Nephron progenitor cell (in vitro differentiated cells): ENCODE data around the gene RPUSD2.

Experiments used
- DNase-seq: peaks from one replicate; pipeline ENCODE4 v3.0.0; 2021
- H3K27ac Mint-ChIP-seq: 2 replicates; pipeline ENCODE4 v1.8.0; 2021; ENCODE audit warnings: mild to moderate bottlenecking, moderate library complexity, mixed read lengths
- H3K27me3 Mint-ChIP-seq: 2 replicates; pipeline ENCODE4 v1.8.0; 2021; ENCODE audit warnings: mild to moderate bottlenecking, low read depth, mixed read lengths; ENCODE audit not compliant: poor library complexity
- H3K36me3 Mint-ChIP-seq: 2 replicates; pipeline ENCODE4 v1.8.0; 2021; ENCODE audit warnings: low read depth, mixed read lengths
- H3K4me1 Mint-ChIP-seq: 2 replicates; pipeline ENCODE4 v1.8.0; 2021; ENCODE audit warnings: mixed read lengths
- H3K4me3 Mint-ChIP-seq: 2 replicates; pipeline ENCODE4 v1.8.0; 2021; ENCODE audit warnings: mild to moderate bottlenecking, moderate library complexity, mixed read lengths
- H3K9me3 Mint-ChIP-seq: 2 replicates; pipeline ENCODE4 v1.8.0; 2021; ENCODE audit warnings: mild to moderate bottlenecking, moderate library complexity, mixed read lengths
- TF ChIP-seq, protein P1 (sequence below): fragments of 200-600 bp; sonication (generic); IDR thresholded peaks from 2 replicates; pipeline ENCODE4 v1.5.0; 2021; ENCODE audit warnings: antibody characterized with exemption

Gene RPUSD2

DNA sequence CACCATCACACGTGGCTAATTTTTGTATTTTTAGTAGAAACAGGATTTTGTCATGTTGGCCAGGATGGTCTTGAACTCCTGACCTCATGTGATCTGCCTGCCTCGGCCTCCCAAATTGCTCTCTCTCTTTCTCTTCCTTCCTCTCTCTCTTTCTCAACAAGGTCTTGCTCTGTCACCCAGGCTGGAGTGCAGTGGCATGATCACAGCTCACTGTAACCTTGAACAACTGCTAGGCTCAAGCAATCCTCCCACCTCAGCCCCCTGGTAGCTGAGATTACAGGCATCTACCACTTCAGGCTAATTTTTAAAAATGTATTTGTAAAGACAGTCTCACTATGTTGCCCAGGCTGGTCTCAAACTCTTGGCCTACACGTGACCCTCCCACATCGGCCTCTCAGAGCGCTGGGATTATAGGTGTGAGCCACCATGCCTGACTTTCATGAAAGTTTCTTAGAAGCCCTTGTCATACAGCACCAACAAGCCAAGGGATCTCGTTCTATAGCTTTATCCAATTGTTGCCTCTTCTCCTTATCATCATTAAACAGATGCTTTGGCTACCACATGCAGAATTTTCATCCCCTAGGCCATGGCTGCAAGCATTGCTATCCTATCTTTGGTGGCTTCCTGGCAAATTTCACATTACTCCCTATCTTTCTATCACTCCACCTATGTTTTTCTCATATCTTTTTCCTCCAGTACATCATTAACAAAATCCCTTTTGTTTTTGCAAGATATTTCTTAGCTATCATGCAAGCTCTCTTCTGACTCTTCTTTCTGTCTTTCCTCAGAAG lies 10.0 kb upstream of the RPUSD2 start:
- Mint-ChIP-seq H3K27ac (peak overlapping the region; percentile 3), H3K36me3 (peaks cover 58% of the 10 kb centered on the region), H3K27me3 (no peaks in the 10 kb centered on the region), H3K4me1 (peaks cover 38% of the 10 kb centered on the region), H3K9me3 (no peaks in the 10 kb centered on the region), H3K4me3 (no peak overlapping the region)
- DNase-seq: no peak
- TF ChIP-seq, protein P1, sequence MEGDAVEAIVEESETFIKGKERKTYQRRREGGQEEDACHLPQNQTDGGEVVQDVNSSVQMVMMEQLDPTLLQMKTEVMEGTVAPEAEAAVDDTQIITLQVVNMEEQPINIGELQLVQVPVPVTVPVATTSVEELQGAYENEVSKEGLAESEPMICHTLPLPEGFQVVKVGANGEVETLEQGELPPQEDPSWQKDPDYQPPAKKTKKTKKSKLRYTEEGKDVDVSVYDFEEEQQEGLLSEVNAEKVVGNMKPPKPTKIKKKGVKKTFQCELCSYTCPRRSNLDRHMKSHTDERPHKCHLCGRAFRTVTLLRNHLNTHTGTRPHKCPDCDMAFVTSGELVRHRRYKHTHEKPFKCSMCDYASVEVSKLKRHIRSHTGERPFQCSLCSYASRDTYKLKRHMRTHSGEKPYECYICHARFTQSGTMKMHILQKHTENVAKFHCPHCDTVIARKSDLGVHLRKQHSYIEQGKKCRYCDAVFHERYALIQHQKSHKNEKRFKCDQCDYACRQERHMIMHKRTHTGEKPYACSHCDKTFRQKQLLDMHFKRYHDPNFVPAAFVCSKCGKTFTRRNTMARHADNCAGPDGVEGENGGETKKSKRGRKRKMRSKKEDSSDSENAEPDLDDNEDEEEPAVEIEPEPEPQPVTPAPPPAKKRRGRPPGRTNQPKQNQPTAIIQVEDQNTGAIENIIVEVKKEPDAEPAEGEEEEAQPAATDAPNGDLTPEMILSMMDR: no peak

DNA sequence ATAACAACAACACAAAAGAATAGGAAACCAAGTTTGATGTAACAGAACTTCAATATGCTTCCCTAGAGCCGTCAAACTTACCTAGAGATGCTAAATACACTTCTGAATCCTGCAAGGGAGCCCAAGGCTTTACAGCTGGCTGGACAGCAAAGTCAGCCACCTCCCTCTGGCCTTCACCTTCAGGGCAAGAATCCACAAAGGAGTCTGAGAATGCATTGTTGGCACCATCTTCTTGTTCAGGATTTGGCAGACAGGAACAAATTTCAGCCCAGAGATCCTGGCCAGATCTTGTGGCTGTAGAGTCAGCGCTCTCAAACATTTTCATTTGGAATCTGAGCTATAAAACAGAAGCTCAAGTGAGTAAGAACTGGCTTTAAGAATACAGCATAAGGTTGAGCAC lies 6.4 kb upstream of the RPUSD2 start:
- Mint-ChIP-seq H3K4me3 (peak overlapping the region; percentile 30), H3K27ac (no peak overlapping the region), H3K27me3 (peaks cover 8% of the 10 kb centered on the region), H3K9me3 (no peaks in the 10 kb centered on the region), H3K36me3 (peaks cover 33% of the 10 kb centered on the region), H3K4me1 (peaks cover 47% of the 10 kb centered on the region)
- no peak for DNase-seq
- TF ChIP-seq, protein P1: no peak

DNA sequence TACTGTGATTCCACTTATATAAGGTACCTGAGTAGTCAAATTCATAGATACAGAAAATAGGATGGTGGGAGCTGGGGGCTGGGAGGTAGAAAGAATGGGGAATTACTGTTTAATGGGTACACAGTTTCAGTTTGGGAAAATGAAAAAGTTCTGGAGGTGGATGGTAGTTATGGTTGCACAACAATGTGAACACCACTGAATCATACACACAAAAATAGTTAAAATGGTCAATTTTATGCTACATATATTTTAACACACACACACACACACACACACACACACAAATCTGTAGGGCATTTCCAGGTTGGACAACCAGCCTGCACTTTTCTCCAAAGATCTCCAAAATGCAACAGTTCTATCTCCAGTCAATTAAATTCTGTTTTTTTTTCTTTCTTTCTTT lies 5.7 kb upstream of the RPUSD2 start:
- H3K36me3 Mint-ChIP-seq: peaks cover 32% of the 10 kb centered on the region
- TF ChIP-seq, protein P1: no peak
- H3K27ac Mint-ChIP-seq: no peak overlapping the region
- peaks cover 45% of the 10 kb centered on the region for H3K4me1 Mint-ChIP-seq
- peaks cover 12% of the 10 kb centered on the region for H3K27me3 Mint-ChIP-seq
- peak overlapping the region; percentile 70 for H3K4me3 Mint-ChIP-seq
- no peak for DNase-seq
- H3K9me3 Mint-ChIP-seq: no peaks in the 10 kb centered on the region

DNA sequence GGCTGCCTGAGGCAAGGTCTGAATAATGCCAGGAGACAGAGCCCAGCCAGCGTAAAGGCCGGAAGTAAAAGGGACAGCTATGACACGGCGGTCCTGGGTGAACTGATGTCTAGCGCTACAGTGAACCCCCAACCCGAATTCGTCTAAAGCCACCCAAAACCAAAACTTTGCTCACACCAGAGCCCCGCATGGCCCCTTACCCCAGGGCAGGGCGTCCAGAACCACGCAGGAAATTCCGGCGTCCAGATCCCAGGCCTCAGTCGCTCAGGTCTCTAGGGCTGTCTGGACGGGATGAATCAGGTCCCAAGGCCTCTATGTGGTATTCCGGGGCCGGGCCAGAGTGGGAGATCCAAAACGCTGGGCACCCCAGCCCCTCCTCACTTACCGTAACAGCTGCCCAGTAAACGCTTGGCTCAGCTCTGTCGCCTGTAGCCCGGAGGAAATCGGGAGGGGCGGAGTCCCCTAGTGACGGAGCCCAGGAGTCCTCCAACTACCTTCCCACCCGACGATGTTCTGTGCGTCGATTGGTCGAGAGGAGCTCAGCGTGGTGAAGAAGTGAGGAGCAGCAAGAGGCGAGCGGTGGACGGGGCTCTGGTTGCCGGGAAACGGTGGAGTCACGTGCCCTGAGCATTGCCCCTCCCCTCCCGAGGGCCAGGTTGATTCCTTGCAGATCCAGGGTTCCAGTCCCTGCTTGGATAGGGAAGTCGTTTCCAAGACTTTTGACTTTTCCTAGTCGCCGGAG lies 4.3 kb upstream of the RPUSD2 start, which contains the start of gene CCDC32:
Gene CCDC32, minus strand, starts transcription at position 452 of the 742 bp plus-strand sequence. CDS start 2,027 bp downstream, outside the sequence.
- Mint-ChIP-seq H3K4me3 (peak within 1 kb of the TSS; percentile 95), H3K36me3 (peaks cover 19% of the 10 kb centered on the region), H3K27ac (peak within 1 kb of the TSS; percentile 92), H3K9me3 (no peaks in the 10 kb centered on the region), H3K4me1 (peaks cover 44% of the 10 kb centered on the region), H3K27me3 (peaks cover 12% of the 10 kb centered on the region)
- peak; percentile 91 for DNase-seq
- TF ChIP-seq, protein P1: no peak

DNA sequence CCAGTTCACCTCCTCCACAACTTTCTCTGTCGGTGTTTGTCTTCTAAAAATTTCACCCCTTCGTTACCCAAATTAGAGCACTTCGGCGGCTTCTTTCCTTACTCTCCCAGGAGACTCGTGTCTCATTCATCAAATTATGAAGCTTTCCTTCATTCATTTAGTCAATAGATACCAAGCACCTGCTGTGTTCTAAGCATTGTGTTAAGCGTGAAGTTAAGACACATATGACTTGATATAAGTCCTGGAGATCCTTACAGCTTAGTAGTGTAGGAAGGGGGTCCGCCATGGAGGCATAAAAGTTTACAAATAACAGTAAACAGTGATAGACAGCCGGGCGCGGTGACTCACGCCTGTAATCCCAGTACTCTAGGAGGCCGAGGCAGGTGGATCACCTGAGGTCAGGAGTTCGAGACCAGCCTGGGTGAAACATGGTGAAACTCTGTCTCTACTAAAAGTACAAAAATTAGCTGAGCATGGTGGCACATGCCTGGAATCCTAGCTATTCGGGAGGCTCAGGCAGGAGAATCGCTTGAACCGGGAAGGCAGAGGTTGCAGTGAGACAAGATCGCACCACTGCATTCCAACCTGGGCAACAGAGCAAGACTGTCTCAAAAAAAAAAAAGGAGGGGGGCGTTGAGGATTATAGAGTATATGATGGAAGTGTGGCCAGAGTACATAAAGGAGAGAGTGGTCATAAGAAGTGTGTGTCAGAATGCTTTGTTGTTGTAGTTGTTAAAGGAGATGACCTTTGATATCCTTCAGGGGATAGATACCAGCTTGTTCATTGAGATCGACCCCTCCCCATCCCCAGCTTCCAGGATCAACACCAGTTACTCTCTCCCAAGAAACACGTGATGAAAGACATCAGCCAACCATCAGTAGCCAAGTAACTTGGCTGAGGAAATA lies 3.5 kb upstream of the RPUSD2 start:
- DNase-seq: no peak
- H3K27me3 Mint-ChIP-seq: peaks cover 12% of the 10 kb centered on the region
- H3K9me3 Mint-ChIP-seq: no peaks in the 10 kb centered on the region
- peaks cover 14% of the 10 kb centered on the region for H3K36me3 Mint-ChIP-seq
- TF ChIP-seq, protein P1: no peak
- peak overlapping the region; percentile 95 for H3K4me3 Mint-ChIP-seq
- H3K4me1 Mint-ChIP-seq: peaks cover 52% of the 10 kb centered on the region
- peak overlapping the region; percentile 34 for H3K27ac Mint-ChIP-seq
